ENCODE data around the gene MICU1.

MICU1 gene

DNA sequence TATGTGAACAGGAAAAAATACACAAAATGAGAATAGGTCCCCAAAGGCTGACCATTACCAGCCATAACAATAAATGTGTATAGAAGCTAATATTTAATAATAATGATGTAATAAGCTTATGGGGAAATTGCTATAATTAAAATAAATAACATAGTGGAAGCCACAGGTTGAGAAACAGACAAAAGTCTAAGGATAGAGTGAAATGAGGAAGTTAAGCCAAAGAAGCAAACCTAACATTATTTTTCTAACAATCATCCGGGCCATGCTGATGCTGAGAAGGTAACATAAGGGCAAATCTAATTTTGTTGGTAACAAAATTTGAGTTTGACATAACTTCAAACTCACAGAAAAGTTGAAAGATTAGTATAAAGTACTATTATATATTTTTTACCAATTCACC is 115.9 kb downstream of the MICU1 start:
- TF ChIP-seq, protein P1, sequence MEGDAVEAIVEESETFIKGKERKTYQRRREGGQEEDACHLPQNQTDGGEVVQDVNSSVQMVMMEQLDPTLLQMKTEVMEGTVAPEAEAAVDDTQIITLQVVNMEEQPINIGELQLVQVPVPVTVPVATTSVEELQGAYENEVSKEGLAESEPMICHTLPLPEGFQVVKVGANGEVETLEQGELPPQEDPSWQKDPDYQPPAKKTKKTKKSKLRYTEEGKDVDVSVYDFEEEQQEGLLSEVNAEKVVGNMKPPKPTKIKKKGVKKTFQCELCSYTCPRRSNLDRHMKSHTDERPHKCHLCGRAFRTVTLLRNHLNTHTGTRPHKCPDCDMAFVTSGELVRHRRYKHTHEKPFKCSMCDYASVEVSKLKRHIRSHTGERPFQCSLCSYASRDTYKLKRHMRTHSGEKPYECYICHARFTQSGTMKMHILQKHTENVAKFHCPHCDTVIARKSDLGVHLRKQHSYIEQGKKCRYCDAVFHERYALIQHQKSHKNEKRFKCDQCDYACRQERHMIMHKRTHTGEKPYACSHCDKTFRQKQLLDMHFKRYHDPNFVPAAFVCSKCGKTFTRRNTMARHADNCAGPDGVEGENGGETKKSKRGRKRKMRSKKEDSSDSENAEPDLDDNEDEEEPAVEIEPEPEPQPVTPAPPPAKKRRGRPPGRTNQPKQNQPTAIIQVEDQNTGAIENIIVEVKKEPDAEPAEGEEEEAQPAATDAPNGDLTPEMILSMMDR (IDR thresholded peaks at IDR 0.05) = no peak

DNA sequence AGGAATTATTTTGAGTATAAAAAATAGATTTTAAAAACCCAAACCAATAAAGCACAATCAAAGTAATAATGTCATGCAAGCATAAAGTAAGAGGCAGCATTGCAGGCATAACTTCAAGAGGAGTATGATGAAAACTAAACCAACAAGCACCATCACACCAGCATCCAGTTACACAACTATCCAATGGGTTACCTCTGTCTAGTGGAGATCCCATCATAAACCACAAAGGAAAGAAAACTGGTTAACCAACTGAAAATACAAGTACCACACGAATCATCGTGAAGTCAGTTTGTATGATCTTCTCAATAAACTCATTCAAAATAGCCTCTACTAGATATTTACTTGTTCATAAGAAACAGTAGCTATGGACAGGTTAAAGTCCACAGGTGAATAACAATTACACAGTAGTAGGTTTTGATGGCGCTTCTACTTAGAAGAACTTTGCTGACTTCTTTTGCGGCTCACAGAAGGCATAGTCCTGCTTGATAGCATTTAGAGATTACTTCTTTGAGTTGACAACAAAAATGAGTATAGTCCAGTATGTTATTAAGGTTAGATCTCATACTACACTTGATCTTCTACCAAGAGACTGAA is 116.6 kb downstream of the MICU1 start:
- TF ChIP-seq, protein P1 (IDR thresholded peaks at IDR 0.05) = no peak

DNA sequence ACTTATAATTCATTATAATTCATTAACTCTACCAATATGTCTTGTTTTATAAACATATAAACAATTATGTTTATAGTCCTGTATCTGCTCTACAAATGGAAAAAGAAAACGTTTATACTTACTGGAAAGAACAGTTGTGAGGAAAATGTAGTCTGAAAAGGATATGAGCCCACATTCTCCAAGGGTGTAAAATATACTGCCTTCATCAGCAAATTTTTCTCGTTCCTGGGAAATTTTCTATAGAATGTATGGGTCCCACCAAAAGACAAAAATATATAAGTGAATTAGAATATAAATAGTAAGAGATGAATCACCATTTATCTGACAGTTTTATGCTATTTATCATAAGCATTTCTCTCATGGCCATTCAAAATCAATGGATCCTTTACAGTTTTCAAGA is 117.8 kb downstream of the MICU1 start:
- TF ChIP-seq, protein P1 (IDR thresholded peaks at IDR 0.05) = no peak

DNA sequence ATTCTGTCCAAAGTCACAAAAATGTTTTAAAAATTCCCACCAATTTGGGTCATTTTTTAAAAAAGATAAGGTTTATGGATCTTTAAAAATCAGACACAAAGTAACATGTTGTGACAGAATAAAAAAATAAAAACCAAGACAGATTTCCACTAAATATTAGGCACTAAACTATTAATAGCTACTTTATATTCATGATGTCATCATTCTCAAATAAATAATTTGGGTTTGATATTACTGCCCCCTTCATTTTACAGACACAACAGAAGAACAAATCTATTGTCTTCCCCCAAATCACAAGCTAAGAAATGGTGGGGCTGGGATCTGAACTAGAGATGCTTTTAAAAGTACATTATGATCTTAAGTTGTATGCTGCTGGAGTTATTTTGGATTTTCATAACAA is 119.4 kb downstream of the MICU1 start:
- TF ChIP-seq, protein P1 (IDR thresholded peaks at IDR 0.05) = no peak

DNA sequence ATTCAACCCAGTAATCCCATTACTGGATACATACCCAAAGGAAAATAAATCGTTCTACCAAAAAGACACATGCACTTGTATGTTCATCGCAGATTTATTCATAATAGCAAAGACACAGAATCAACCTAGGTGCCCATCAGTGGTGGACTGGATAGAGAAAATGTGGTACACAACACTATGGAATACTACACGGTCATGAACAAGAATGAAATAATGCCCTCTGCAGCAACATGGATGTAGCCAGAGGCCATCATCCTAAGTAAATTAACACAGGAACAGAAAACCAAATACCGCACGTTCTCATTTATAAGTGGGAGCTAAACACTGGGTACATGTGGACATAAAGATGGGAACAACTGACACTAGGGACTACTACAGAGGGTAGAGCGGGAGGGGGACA is 120.4 kb downstream of the MICU1 start:
- TF ChIP-seq, protein P1 (IDR thresholded peaks at IDR 0.05) = no peak

DNA sequence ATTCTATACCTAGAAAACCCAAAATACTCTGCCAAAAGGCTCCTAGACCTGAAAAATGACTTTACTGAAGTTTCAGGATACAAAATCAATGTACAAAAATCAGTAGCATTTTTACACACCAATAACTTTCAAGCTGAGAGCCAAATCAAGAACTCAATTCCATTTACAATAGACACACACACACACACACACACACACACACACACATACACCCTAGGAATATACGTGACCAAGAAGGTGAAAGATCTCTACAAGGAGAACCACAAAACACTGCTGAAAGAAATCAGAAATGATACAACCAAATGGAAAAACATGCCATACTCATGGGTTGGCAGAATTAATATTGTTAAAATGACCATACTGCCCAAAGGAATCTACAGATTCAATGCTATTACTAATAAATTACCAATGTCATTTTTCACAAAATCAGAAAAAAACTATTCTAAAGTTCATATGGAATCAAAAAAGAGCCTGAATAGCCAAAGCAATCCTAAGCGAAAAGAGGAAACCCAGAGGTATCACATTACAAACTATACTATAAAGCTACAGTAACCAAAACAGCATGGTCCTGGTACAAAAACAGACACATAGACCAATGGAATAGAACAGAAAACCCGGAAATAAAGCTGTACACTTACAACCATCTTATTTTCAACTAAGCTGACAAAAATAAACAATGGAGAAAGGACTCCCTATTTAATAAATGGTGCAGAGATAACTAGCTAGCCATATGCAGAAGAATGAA is 122.0 kb downstream of the MICU1 start:
- TF ChIP-seq, protein P1 (IDR thresholded peaks at IDR 0.05) = no peak

DNA sequence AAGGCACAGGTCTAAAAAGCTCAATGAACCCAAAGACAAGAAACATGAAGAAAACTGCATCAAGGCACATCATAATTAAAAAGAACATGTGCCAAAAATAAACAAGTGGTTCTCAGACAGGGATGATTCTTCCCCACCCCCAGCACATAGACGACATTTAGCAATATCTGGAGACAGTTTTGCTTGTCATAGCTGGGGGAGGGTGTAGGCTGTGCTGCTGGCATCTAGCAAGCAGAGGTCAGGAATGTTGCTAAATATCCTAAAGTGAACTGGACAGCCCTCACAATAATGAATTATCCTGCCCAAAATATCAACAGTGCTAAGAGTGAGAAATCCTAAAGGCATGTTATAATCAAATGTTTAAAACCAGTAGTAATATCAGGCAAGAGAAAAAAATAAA is 122.6 kb downstream of the MICU1 start:
- TF ChIP-seq, protein P1 (IDR thresholded peaks at IDR 0.05) = no peak

All from LNCAP (cell line).